ENCODE data around the gene MAP1LC3B. TPM values are rescaled to one million over a fixed set of nuclear protein-coding genes. Genes with fewer than 3 reads are reported as not detected.

MAP1LC3B gene
- total RNA-seq, 1 experiment from 2014 or later: 45.3 TPM

- no TSS peak for BruUV-seq (replicated peaks)
- Histone ChIP-seq H3K27me3 (ENCODE audit: insufficient read depth, low read depth) (no peaks in the 10 kb centered on the region), H3K36me3 (ENCODE audit: low read depth) (no peaks in the 10 kb centered on the region), H3K9me2 (ENCODE audit: insufficient read depth) (no peaks in the 10 kb centered on the region), H3K4me1 (replicated peaks; ENCODE audit: insufficient read depth) (peaks cover 28% of the 10 kb centered on the region), H3K27ac (no peak overlapping the region), H3K4me3 (peak overlapping the region; percentile 88), H4K20me1 (ENCODE audit: insufficient read depth) (peaks cover 31% of the 10 kb centered on the region), H2AFZ (peak overlapping the region; percentile 81), H3K4me2 (peak overlapping the region; percentile 94), H3K79me2 (ENCODE audit: low read depth) (peaks cover 56% of the 10 kb centered on the region), H3F3A (ENCODE audit: insufficient read depth, low read depth) (peaks cover 25% of the 10 kb centered on the region), H3K9me3 (ENCODE audit: insufficient read depth, low read depth) (no peaks in the 10 kb centered on the region)
- TF ChIP-seq EZH2 (IDR thresholded peaks at IDR 0.05; ENCODE audit: low read depth) (no peak), CTCF (conservative IDR thresholded peaks at IDR 0.05) (no peak)
- POLR2A ChIA-PET (ENCODE audit: unreplicated experiment): interaction anchor here (0.6 kb wide), 1 partner anchor 12 kb away, joined by 8 read pairs; no protein-coding TSS in a partner anchor
- DNase-seq: no peak
- intact Hi-C loops (cut with micrococcal nuclease; ENCODE audit: unreplicated experiment): loop anchor here (5.0 kb wide), 1 partner anchor 65 kb away; the partner anchor contains the start of gene C16orf95
- CTCF ChIA-PET: interaction anchor here (1.1 kb wide), 1 partner anchor 254 kb away, joined by 3 read pairs; no protein-coding TSS in a partner anchor
These were observed 9.9 kb upstream of the MAP1LC3B start for GRCh38 chr16:87382023-87382785.

GRCh38 chr16:87383505-87384161 is 8.5 kb upstream of the MAP1LC3B start, which contains the start of gene FBXO31:
Gene FBXO31, minus strand, starts transcription at chr16:87383776. Its CDS starts 32 bp downstream, at chr16:87383744.
- intact Hi-C loops (cut with micrococcal nuclease; ENCODE audit: unreplicated experiment): loop anchor here (5.0 kb wide), 1 partner anchor 66 kb away; the partner anchor contains the start of gene C16orf95
- Histone ChIP-seq H3K36me3 (ENCODE audit: low read depth) (no peaks in the 10 kb centered on the region), H4K20me1 (ENCODE audit: insufficient read depth) (peaks cover 31% of the 10 kb centered on the region), H3K4me1 (replicated peaks; ENCODE audit: insufficient read depth) (peaks cover 39% of the 10 kb centered on the region), H2AFZ (peak within 1 kb of the TSS; percentile 95), H3K27me3 (ENCODE audit: insufficient read depth, low read depth) (no peaks in the 10 kb centered on the region), H3K4me2 (peak within 1 kb of the TSS; percentile 94), H3K9me3 (ENCODE audit: insufficient read depth, low read depth) (no peaks in the 10 kb centered on the region), H3K9me2 (ENCODE audit: insufficient read depth) (no peaks in the 10 kb centered on the region), H3K79me2 (ENCODE audit: low read depth) (peaks cover 42% of the 10 kb centered on the region), H3F3A (ENCODE audit: insufficient read depth, low read depth) (peaks cover 34% of the 10 kb centered on the region), H3K4me3 (peak within 1 kb of the TSS; percentile 88), H3K27ac (peak within 1 kb of the TSS; percentile 73)
- DNase-seq: peak; percentile 75 to 89
- ChIA-PET CTCF (interaction anchor here (0.6 to 1.6 kb wide), 2 partner anchors 11 to 92 kb away, joined by 9 to 10 read pairs; no protein-coding TSS in a partner anchor), POLR2A (ENCODE audit: unreplicated experiment) (interaction anchor here (0.5 to 1.2 kb wide), 4 partner anchors 11 to 486 kb away, joined by 3 to 5 read pairs (median 4); partner anchors contain the start of gene C16orf95)
- TF ChIP-seq CTCF (conservative IDR thresholded peaks at IDR 0.05) (no peak), EZH2 (IDR thresholded peaks at IDR 0.05; ENCODE audit: low read depth) (no peak)
- no TSS peak for BruUV-seq (replicated peaks)
